ENCODE results near the gene C21orf58. TPM values are rescaled to one million over a fixed set of nuclear protein-coding genes. Genes with fewer than 3 reads are reported as not detected.

The C21orf58 gene
- total RNA-seq, 4 donors from 2014 or later, result 0.44 to 2.4 (median 0.91) TPM

DNA sequence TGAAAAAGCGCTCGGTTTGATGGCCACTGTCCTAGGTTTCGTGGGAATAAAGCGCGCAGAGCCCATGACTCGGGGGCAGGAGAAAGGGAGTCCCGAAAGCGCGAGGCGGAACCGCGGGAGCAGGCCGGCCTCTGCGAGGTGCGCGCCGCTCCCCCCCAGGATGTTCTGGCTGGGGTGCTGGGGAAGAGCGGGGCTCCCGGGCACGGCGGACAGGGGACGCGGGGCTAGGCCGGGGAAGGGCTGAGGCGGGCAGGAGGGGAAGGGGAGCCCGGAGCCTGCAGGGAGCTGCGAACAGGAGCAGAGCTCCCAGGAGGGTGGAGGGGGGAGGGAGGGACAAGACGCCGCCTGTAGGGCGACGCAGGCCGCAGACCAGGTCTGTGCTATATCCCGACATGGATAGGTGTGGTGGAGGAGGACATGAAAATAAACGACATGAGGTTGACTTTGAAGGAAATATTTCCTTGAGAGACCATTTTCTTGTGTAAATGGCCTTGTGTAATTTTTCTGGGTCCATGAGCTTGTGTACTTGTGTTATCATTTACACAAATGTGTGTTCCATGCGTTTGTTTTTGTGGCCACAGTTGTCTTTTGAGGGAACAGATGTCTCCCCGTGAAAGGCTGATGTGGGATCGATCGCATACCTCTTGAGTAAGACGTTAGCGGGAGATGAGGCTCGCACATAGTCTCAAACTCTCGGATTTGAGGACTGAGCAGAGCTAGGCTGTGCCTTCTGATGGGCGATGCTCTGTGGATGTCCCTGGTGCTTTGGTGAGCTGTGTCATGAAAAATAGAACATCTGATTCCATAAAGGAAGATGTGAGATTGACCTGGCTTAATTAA lies 1.6 kb upstream of the C21orf58 start:
- no peak for DNase-seq (ENCODE audit: low spot score)
- TF ChIP-seq CTCF (IDR thresholded peaks at IDR 0.05), result no peak
- ATAC-seq (ENCODE audit: low FRiP score), result peak; percentile 6

DNA sequence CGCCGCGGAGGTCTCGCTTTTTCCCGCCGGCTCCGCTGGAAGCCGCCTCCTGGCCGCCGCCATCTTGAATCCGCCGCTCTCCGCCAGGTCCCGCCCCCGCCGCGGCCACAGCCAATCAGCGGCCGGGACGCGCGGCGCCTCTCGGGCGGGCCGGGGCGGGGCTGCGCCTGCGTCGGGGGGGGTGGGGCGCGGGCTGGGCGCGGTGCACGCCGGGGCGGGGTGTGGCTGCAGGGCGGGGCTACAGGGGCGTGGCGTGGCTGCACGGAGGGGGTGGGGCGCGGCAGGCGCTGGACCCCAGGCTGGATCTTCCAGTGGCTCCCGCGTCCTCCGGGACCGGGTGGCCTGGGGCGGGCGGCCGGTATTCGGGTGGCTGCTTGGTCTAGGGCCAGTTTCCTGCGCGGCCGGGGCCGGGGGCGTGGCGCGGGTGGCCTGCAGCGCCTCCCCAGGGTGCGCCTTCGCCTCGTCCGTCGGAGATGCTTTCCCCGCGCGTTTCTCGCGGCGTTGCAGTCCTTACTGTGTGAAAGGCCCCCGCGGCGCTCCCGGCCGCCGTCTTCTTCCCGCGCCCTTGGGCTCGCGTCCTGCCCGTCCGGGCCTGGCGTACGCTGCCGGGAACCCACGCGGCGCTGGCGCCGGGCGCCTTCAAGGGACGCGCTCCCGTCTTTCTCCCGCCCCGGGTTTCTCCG lies 861 bp upstream of the C21orf58 start:
- DNase-seq (ENCODE audit: low spot score), result peak; percentile 58
- no peak for TF ChIP-seq CTCF (IDR thresholded peaks at IDR 0.05)
- ATAC-seq (ENCODE audit: low FRiP score), result peak; percentile 87

DNA sequence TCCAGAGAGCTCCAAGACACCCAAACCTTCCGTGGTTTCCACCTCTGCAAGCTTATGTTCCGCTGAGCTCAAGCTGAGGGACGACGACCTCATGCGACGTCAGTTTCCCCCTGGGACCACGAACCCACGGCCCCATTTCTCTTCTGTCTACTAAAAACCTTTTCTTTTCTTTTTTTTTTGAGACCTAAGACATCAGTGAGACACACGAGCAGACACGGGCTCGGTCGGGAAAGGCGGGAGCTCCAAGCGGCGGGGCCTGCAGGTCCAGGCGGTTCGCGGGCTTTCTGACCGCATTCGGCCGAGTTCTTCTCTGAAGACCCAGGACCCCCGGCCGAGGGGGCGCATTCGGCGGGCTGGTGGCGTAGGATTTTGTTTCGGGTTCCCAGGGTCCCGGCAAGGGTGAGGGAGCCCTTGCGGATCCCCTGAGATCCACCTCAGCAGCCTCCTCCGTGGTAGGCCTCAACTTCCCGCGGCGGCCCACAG lies 402 bp downstream of the C21orf58 start:
- TF ChIP-seq CTCF (IDR thresholded peaks at IDR 0.05), result no peak
- no peak for DNase-seq (ENCODE audit: low spot score)
- ATAC-seq (ENCODE audit: low FRiP score), result no peak

DNA sequence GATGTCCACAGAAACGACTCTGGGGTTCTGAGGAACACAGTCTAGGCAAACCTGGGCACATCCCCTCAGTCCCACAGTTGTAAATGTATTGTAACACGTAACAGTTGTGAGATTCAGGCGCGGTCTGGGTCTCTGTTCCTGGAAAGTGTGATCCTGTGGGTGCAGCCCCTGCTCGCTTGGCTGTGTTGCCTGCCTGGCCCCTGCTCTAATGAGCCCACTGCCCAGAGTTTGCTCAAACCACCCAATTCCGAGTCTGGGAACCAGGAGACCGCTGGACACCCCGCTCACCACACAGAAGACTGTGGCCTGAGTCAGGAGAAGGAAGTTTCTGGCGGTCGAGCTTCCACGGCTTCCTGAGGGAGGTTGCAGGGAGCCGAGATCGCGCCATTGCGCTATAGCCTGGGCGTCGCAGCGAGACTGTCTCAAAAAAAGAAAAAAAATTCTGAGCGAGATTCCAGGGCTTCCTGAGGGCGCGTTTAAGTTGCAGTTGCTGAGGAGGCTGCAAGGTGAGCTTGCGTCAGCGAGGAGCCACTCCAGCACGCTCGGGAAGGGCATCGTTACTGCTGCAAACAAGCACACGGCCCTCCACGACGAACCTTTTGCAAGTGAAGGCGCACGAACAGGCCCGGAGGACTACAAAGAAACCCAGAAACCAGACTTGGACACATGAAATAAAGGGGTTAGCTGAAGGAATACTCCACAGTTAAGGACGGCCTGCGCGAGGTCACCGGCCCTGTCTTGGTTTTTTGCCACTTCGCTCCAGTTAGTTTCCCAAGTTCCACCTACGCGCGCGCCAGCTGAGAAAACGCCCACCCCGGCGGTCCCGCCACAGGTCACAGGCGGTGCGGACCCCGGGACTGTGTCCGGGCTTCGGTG lies 1.1 kb downstream of the C21orf58 start:
- DNase-seq (ENCODE audit: low spot score) (no peak), ATAC-seq (ENCODE audit: low FRiP score) (no peak)
- TF ChIP-seq CTCF (IDR thresholded peaks at IDR 0.05), result no peak

GRCh38 chr21:46320331-46320801 lies 3.3 kb downstream of the C21orf58 start:
- TF ChIP-seq CTCF (IDR thresholded peaks at IDR 0.05), result no peak
- ATAC-seq (ENCODE audit: low FRiP score) (no peak), DNase-seq (ENCODE audit: low spot score) (no peak)

DNA sequence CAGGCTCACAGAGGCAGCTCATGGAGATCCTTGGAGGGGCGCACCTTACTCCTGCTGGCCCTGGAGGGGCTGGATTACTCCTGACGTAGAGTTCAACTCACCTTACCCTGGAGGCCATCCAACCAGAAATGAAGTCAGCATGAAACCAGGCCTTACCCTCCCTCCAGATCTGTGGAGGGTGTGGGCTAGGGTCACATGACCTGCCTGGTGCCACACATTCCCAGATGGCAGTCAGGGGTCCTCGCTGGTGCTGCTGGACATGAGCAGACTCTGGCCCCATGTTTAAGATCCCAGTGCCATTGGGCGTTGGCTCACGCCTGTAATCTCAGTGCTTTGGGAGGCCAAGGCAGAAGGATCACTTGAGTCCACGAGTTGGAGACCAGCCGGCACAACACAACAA lies 4.5 kb downstream of the C21orf58 start:
- TF ChIP-seq CTCF (IDR thresholded peaks at IDR 0.05), result no peak
- DNase-seq (ENCODE audit: low spot score) (no peak), ATAC-seq (ENCODE audit: low FRiP score) (no peak)
